Calu3 (cell line): ENCODE data around the gene BCORL1. TPM values are rescaled to one million over a fixed set of nuclear protein-coding genes. Genes with fewer than 3 reads are reported as not detected.

Source experiments
- BruUV-seq: library from RNA; stranded (reverse); fragments of 400-500 nt; replicated peaks from 2 replicates; lab custom pipeline; 2021; lab: Mats Ljungman, UMichigan
- CTCF ChIA-PET: fragments of 300-600 bp; sonication (Branson Sonifier 250); formaldehyde crosslinking; loops from one replicate; lab custom pipeline; 2022; ENCODE audit warnings: antibody characterized with exemption; lab: Charles Lee
- DNase-seq: peaks from one replicate; pipeline ENCODE4 v3.0.0; 2022
- H3K27ac Mint-ChIP-seq: one replicate; pipeline ENCODE4 v1.8.0; 2022; ENCODE audit warnings: mixed read lengths; ENCODE audit not compliant: unreplicated experiment
- H3K27me3 Mint-ChIP-seq: one replicate; pipeline ENCODE4 v1.8.0; 2022; ENCODE audit warnings: mixed read lengths; ENCODE audit not compliant: unreplicated experiment
- H3K36me3 Mint-ChIP-seq: one replicate; pipeline ENCODE4 v1.8.0; 2022; ENCODE audit warnings: mild to moderate bottlenecking, moderate library complexity, mixed read lengths; ENCODE audit not compliant: insufficient read depth, unreplicated experiment
- H3K4me1 Mint-ChIP-seq: one replicate; pipeline ENCODE4 v1.8.0; 2022; ENCODE audit warnings: mild to moderate bottlenecking, low read depth, mixed read lengths; ENCODE audit not compliant: unreplicated experiment
- H3K4me3 Mint-ChIP-seq: one replicate; pipeline ENCODE4 v1.8.0; 2022; ENCODE audit warnings: mild to moderate bottlenecking, low read depth, moderate library complexity, mixed read lengths; ENCODE audit not compliant: unreplicated experiment
- H3K9me3 Mint-ChIP-seq: one replicate; pipeline ENCODE4 v1.8.0; 2022; ENCODE audit warnings: low read depth, mixed read lengths; ENCODE audit not compliant: unreplicated experiment
- intact Hi-C: fragments of 100-400 bp; cut with micrococcal nuclease; formaldehyde crosslinking; loops from one replicate; pipeline ENCODE4 v1.10.0; 2022; ENCODE audit not compliant: unreplicated experiment
- total RNA-seq: library from RNA; stranded (reverse); gene quantifications from 2 replicates; pipeline ENCODE4 v1.2.3, GENCODE V29; 2022
- TF ChIP-seq, protein P1 (sequence below): fragments of 200-600 bp; IDR thresholded peaks from one replicate; pipeline ENCODE4 v1.8.0; 2022; ENCODE audit warnings: antibody characterized with exemption; ENCODE audit not compliant: unreplicated experiment

BCORL1 gene
- total RNA-seq, 1 experiment from 2014 or later = 6.7 TPM

DNA sequence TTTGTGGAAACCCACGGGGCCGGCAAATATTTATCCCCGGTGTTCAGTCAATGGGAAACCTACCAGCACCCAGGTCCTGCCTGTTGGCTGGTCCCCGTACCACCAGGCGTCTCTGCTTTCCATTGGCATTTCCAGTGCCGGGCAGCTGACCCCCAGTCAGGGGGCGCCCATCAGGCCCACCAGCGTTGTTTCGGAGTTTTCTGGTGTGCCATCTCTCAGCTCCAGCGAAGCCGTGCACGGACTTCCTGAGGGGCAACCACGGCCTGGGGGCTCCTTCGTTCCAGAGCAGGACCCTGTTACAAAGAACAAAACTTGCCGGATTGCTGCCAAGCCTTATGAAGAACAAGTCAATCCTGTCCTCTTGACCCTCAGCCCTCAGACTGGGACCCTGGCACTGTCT is 32.7 kb downstream of the BCORL1 start:
- TF ChIP-seq, protein P1, sequence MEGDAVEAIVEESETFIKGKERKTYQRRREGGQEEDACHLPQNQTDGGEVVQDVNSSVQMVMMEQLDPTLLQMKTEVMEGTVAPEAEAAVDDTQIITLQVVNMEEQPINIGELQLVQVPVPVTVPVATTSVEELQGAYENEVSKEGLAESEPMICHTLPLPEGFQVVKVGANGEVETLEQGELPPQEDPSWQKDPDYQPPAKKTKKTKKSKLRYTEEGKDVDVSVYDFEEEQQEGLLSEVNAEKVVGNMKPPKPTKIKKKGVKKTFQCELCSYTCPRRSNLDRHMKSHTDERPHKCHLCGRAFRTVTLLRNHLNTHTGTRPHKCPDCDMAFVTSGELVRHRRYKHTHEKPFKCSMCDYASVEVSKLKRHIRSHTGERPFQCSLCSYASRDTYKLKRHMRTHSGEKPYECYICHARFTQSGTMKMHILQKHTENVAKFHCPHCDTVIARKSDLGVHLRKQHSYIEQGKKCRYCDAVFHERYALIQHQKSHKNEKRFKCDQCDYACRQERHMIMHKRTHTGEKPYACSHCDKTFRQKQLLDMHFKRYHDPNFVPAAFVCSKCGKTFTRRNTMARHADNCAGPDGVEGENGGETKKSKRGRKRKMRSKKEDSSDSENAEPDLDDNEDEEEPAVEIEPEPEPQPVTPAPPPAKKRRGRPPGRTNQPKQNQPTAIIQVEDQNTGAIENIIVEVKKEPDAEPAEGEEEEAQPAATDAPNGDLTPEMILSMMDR = no peak
- Mint-ChIP-seq H3K9me3 (no peaks in the 10 kb centered on the region), H3K27ac (no peak overlapping the region), H3K4me3 (no peak overlapping the region), H3K36me3 (peaks cover 11% of the 10 kb centered on the region), H3K27me3 (no peaks in the 10 kb centered on the region), H3K4me1 (no peaks in the 10 kb centered on the region)
- CTCF ChIA-PET = no interaction called here
- BruUV-seq = no TSS peak
- intact Hi-C loops = no loop called here
- no peak for DNase-seq

DNA sequence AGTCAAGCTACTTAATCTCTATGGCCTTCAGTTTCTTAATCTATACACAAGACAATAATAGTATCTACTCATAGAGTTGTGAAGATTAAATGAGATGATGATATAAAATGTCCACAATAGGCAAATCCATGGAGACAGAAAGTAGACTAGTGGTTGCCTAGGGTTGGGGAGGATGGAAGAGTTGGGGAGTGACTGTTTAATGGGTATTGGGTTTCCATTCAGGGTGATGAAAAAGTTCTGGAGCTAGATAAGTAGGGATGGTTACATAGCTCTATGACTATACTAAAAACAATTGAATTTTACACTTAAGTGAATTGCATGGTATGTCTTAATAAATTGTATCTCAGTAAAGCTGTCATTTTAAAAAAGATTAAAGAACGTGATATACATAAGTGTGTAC is 35.7 kb downstream of the BCORL1 start:
- CTCF ChIA-PET = interaction anchor here (0.6 kb wide), 1 partner anchor 305 kb away, joined by 3 read pairs; no protein-coding TSS in a partner anchor
- H3K27ac Mint-ChIP-seq = no peak overlapping the region
- peaks cover 11% of the 10 kb centered on the region for H3K36me3 Mint-ChIP-seq
- intact Hi-C loops = no loop called here
- H3K4me1 Mint-ChIP-seq = no peaks in the 10 kb centered on the region
- H3K9me3 Mint-ChIP-seq = no peaks in the 10 kb centered on the region
- no peaks in the 10 kb centered on the region for H3K27me3 Mint-ChIP-seq
- DNase-seq = no peak
- H3K4me3 Mint-ChIP-seq = no peak overlapping the region
- TF ChIP-seq, protein P1 = no peak
- BruUV-seq = no TSS peak

DNA sequence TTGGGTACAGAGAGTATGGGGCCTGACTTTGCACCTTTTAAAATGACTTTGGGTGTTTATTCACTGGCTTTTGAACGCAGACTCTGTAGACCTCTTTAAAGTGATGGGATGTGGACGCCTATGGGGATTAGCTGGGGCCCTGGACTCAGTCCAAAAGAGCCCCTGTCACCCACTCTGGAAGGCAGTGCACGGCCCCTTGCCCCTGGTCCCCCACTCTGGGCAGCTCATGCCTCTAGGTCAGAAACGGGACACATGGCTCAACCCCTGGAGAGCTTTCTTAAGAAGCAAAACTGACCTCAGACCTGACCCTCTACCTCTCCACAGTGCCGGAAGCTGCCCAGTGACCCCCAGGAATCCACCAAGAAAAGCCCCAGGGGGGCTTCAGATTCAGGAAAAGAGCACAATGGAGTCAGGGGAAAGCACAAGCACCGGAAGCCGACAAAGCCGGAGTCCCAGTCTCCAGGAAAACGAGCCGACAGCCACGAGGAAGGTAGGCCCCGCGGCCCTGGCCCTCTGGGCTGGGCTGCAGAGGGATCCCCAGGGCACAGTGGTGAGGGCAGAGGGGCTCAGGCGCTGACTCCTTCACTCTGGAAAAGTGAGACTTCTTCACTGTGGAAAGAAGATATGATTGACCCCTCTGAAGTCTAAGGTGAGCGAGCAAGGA is 38.4 kb downstream of the BCORL1 start:
- intact Hi-C loops = no loop called here
- H3K9me3 Mint-ChIP-seq = no peaks in the 10 kb centered on the region
- CTCF ChIA-PET = no interaction called here
- no TSS peak for BruUV-seq
- TF ChIP-seq, protein P1 = no peak
- no peaks in the 10 kb centered on the region for H3K4me1 Mint-ChIP-seq
- no peaks in the 10 kb centered on the region for H3K27me3 Mint-ChIP-seq
- H3K4me3 Mint-ChIP-seq = no peak overlapping the region
- no peak overlapping the region for H3K27ac Mint-ChIP-seq
- no peak for DNase-seq
- no peaks in the 10 kb centered on the region for H3K36me3 Mint-ChIP-seq

DNA sequence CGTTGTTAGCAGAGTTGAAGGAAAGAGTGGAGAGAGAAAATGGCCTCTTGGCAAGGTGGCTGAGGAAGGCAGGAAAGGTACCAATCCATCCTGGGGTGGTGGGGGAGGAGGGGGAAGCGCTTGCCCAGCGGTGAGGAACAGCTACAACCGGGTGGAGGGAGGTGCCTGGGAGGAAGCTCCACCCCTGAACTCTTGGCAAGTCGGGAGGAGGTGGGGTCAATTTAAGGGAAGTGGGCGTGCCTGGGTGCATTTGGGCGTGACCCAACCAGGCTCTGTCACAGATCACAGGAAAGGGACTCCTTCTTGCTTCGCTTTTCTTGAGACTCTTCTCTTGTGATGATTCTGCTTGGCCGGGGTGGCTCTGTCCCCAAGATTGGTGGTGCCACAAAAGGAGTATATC is 41.7 kb downstream of the BCORL1 start:
- Mint-ChIP-seq H3K36me3 (no peaks in the 10 kb centered on the region), H3K27me3 (no peaks in the 10 kb centered on the region), H3K27ac (no peak overlapping the region), H3K4me1 (no peaks in the 10 kb centered on the region), H3K9me3 (no peaks in the 10 kb centered on the region), H3K4me3 (no peak overlapping the region)
- TF ChIP-seq, protein P1 = no peak
- peak; percentile 18 for DNase-seq
- intact Hi-C loops = no loop called here
- BruUV-seq = no TSS peak
- CTCF ChIA-PET = no interaction called here
